HCT116 (cell line): ENCODE results near the gene RNF146.

Experiments used
- POLR2AphosphoS5 ChIP-seq: IDR thresholded peaks from 2 replicates; pipeline ENCODE4 v1.6.1; 2011; ENCODE audit warnings: mild to moderate bottlenecking, low read depth, low read length, moderate library complexity
- ZNF274 ChIP-seq: fragments of 200-500 bp; sonication (Bioruptor generic); IDR thresholded peaks from 2 replicates; pipeline ENCODE4 v1.6.1; 2014; ENCODE audit warnings: mild to moderate bottlenecking, low read depth, low read length, inconsistent platforms
- TF ChIP-seq, protein P1 (sequence below), 3 experiments: fragments of 200-600 bp in 1 of 3; sonication (generic) in 1 of 3; IDR thresholded peaks in 2 of 3; conservative IDR thresholded peaks in 1 of 3; 2 replicates each; pipeline ENCODE4 v1.5.1; 2012 to 2017; ENCODE audit warnings: low read depth in 2 of 3, low read length in 2 of 3, antibody characterized with exemption in 1 of 3, borderline replicate concordance in 1 of 3, control low read depth in 1 of 3, mild to moderate bottlenecking in 1 of 3, mixed read lengths in 1 of 3, mixed run types in 1 of 3, moderate library complexity in 1 of 3; ENCODE audit not compliant: insufficient read depth in 1 of 3

DNA sequence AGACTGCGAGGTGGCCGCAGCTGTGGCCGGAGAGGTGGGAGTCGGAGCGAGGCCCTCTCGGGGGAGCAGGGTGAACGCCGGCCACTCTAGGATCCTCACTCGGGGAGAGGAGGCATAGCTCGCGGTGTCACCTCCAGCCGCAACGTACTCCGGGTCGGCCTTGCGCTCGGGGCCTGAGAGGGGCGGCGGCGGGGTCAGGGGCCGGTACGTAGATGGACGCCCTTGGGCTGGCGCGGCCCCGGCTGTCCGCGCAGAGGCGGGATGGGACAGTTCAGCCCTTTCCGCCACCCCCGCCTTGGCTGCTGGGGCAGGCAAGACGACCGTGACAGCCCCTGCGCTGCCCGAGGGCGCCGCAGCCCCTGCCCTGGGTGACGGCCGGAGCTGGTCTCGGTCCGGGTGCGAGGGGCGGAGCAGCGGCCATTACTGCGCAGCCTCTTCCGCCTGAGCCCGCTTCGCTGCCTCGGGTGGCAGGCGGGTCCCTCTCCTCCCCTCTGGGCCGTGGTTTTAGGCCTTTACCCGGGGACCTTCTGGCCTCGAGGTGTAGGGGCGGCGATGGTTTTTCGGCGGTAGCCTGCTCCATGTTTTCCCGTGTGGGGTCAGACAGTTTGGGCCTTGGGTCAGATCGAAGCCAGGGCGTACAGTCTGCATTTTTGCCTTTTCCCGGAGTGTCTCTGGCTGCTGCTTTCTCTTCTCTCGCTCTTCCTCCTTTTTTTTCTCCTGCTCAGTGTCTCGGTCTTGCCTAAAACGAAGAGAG, 405 bp downstream of the RNF146 start:
- TF ChIP-seq ZNF274 (no peak), POLR2AphosphoS5 (peak; percentile 93; the same call in 1 of the 2 replicates)
- TF ChIP-seq, protein P1, sequence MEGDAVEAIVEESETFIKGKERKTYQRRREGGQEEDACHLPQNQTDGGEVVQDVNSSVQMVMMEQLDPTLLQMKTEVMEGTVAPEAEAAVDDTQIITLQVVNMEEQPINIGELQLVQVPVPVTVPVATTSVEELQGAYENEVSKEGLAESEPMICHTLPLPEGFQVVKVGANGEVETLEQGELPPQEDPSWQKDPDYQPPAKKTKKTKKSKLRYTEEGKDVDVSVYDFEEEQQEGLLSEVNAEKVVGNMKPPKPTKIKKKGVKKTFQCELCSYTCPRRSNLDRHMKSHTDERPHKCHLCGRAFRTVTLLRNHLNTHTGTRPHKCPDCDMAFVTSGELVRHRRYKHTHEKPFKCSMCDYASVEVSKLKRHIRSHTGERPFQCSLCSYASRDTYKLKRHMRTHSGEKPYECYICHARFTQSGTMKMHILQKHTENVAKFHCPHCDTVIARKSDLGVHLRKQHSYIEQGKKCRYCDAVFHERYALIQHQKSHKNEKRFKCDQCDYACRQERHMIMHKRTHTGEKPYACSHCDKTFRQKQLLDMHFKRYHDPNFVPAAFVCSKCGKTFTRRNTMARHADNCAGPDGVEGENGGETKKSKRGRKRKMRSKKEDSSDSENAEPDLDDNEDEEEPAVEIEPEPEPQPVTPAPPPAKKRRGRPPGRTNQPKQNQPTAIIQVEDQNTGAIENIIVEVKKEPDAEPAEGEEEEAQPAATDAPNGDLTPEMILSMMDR (IDR thresholded peaks at IDR 0.05 in 2 of 3, conservative IDR thresholded peaks at IDR 0.05 in 1 of 3; ENCODE audit: borderline replicate concordance in 1 of 3, insufficient read depth in 1 of 3, low read depth in 2 of 3, low read length in 2 of 3) = no peak
